K562 (cell line): ENCODE data around the gene ANO6. TPM values are rescaled to one million over a fixed set of nuclear protein-coding genes. Genes with fewer than 3 reads are reported as not detected.

Experiments
- CBX8 ChIP-seq: fragments of 200-600 bp; sonication (generic); IDR thresholded peaks from 2 replicates; pipeline ENCODE4 v1.6.1; 2012; ENCODE audit warnings: borderline replicate concordance, mixed run types, low read depth, mild to moderate bottlenecking, moderate library complexity, mixed read lengths, low read length, control low read depth, inconsistent platforms; ENCODE audit not compliant: poor library complexity, severe bottlenecking; ENCODE audit errors: extremely low read depth
- CREBBP ChIP-seq: IDR thresholded peaks from one replicate; pipeline ENCODE4 v1.6.1; 2012; ENCODE audit warnings: low read depth, mild to moderate bottlenecking, control low read depth, inconsistent platforms, low read length
- E2F5 ChIP-seq: sonication (generic); formaldehyde crosslinking; IDR thresholded peaks from 2 replicates; pipeline ENCODE4 v1.8.0; 2022; ENCODE audit warnings: mild to moderate bottlenecking, missing genetic modification reagents
- FOXA1 ChIP-seq: fragments of 450-650 bp; IDR thresholded peaks from 2 replicates; pipeline ENCODE4 v1.6.1; 2016; ENCODE audit warnings: mild to moderate bottlenecking, borderline replicate concordance
- HDAC8 ChIP-seq: fragments of 450-650 bp; IDR thresholded peaks from 2 replicates; pipeline ENCODE4 v1.6.1; 2016; ENCODE audit warnings: mild to moderate bottlenecking, missing genetic modification characterization, moderate library complexity, missing compliant biosample characterization
- HES1 ChIP-seq: fragments of 450-650 bp; IDR thresholded peaks from 2 replicates; pipeline ENCODE4 v1.6.1; 2016; ENCODE audit warnings: low read depth, mild to moderate bottlenecking, moderate library complexity
- KLF10 ChIP-seq: fragments of 250-450 bp; sonication (Bioruptor Pico); IDR thresholded peaks from 2 replicates; pipeline ENCODE4 v1.6.1; 2021; ENCODE audit warnings: matching md5 sums
- MEF2D ChIP-seq: conservative IDR thresholded peaks from 2 replicates; pipeline ENCODE4 v1.6.1; 2016; ENCODE audit warnings: low read depth, missing genetic modification characterization, missing compliant biosample characterization
- MEIS2 ChIP-seq: fragments of 450-650 bp; IDR thresholded peaks from 2 replicates; pipeline ENCODE4 v1.6.1; 2014; ENCODE audit warnings: mild to moderate bottlenecking; ENCODE audit not compliant: partially characterized antibody
- MYBL2 ChIP-seq, 2 experiments: fragments of 450-650 bp in 1 of 2; sonication (generic) in 1 of 2; formaldehyde crosslinking in 1 of 2; IDR thresholded peaks; 2 replicates each; pipeline versions ENCODE4 v1.6.1 to v1.8.1; 2017 to 2022; ENCODE audit warnings: borderline replicate concordance in 1 of 2, inconsistent platforms in 1 of 2, low read depth in 1 of 2, mild to moderate bottlenecking in 1 of 2, missing genetic modification reagents in 1 of 2, moderate library complexity in 1 of 2
- NR2C2 ChIP-seq, 2 experiments: fragments of 200-800 bp in 1 of 2; sonication (Bioruptor generic) in 1 of 2; sonication (generic) in 1 of 2; formaldehyde crosslinking in 1 of 2; IDR thresholded peaks; 2 replicates each; pipeline versions ENCODE4 v1.6.1 to v1.8.0; 2016 to 2022; ENCODE audit warnings: mild to moderate bottlenecking in 1 of 2, missing compliant biosample characterization in 1 of 2, missing genetic modification characterization in 1 of 2, missing genetic modification reagents in 1 of 2
- RFX5 ChIP-seq: IDR thresholded peaks from 2 replicates; pipeline ENCODE4 v1.6.1; 2011; ENCODE audit warnings: low read depth, mild to moderate bottlenecking, improper control_type of control experiment, low read length
- RHOXF2B ChIP-seq: fragments of 250-450 bp; sonication (Bioruptor Pico); conservative IDR thresholded peaks from 2 replicates; pipeline ENCODE4 v1.5.1; 2021
- SP1 ChIP-seq: sonication (generic); formaldehyde crosslinking; IDR thresholded peaks from 2 replicates; pipeline ENCODE4 v1.8.1; 2022; ENCODE audit warnings: mild to moderate bottlenecking, missing genetic modification reagents
- TEAD4 ChIP-seq, 2 experiments: sonication (generic) in 1 of 2; formaldehyde crosslinking in 1 of 2; IDR thresholded peaks; 2 replicates each; pipeline versions ENCODE4 v1.6.1 to v1.8.0; 2012 to 2022; ENCODE audit warnings: borderline replicate concordance in 1 of 2, inconsistent platforms in 1 of 2, low read length in 1 of 2, mild to moderate bottlenecking in 1 of 2, missing genetic modification reagents in 1 of 2
- TRIM28 ChIP-seq: fragments of 450-650 bp; IDR thresholded peaks from 2 replicates; pipeline ENCODE4 v1.6.1; 2017
- USF2 ChIP-seq: sonication (generic); formaldehyde crosslinking; IDR thresholded peaks from 2 replicates; pipeline ENCODE4 v1.5.0; 2020; ENCODE audit warnings: missing genetic modification reagents
- ZFP36 ChIP-seq: fragments of 150-350 bp; IDR thresholded peaks from 2 replicates; pipeline ENCODE4 v1.6.1; 2018; ENCODE audit warnings: low read length, low read depth; ENCODE audit not compliant: partially characterized antibody
- ZMIZ1 ChIP-seq, 2 experiments: fragments of 150-350 bp in 1 of 2; IDR thresholded peaks; 2 replicates each; pipeline ENCODE4 v1.6.1; 2012 to 2016; ENCODE audit warnings: low read depth in 2 of 2, low read length in 2 of 2, mild to moderate bottlenecking in 1 of 2, moderate library complexity in 1 of 2
- ZNF124 ChIP-seq: sonication (generic); formaldehyde crosslinking; IDR thresholded peaks from 2 replicates; pipeline ENCODE4 v1.8.1; 2022; ENCODE audit warnings: missing genetic modification reagents
- ZNF197 ChIP-seq: fragments of 200-800 bp; sonication (Bioruptor generic); IDR thresholded peaks from 2 replicates; pipeline ENCODE4 v1.6.1; 2016; ENCODE audit warnings: low read depth, missing genetic modification characterization, missing compliant biosample characterization
- ZNF316 ChIP-seq: fragments of 450-650 bp; IDR thresholded peaks from 2 replicates; pipeline ENCODE4 v1.6.1; 2016
- polyA plus RNA-seq, 8 experiments: library from polyadenylated mRNA; depleted of rRNA in 4 of 8; stranded (reverse) in 5 of 8; unstranded in 3 of 8; fragments of >200 nt; fragmentation: Nextera tagmentation in 2 of 8; fragmentation: Illumina TruSeq in 1 of 8; extraction: Ambion mirVana in 2 of 8; extraction: Trizol in 1 of 8; gene quantifications; 2 replicates each; pipeline versions ENCODE4 v1.2.1 to v1.2.3, GENCODE V29; 2011 to 2014; ENCODE audit warnings: inconsistent platforms in 1 of 8, missing spikeins in 1 of 8
- total RNA-seq, 7 experiments: library from RNA; depleted of rRNA in 6 of 7; stranded (reverse); fragments of >200 nt in 6 of 7; fragmentation: Illumina TruSeq in 2 of 7; extraction: Trizol in 2 of 7; gene quantifications; 2 replicates each; pipeline versions ENCODE4 v1.2.1 to v1.2.3, GENCODE V29; 2011 to 2021; ENCODE audit warnings: low replicate concordance in 1 of 7

The ANO6 gene
- total and polyA plus RNA-seq, 9 of the 15 experiments (the other 6 are each of a cell fraction or from before 2014, with no cell fraction given), result 3.5 to 24.7 (median 20.3) TPM

GRCh38 chr12:45273717-45274271, 57.9 kb downstream of the ANO6 start (continued):
- TF ChIP-seq ZMIZ1 (IDR thresholded peaks at IDR 0.05; ENCODE audit: low read depth in 2 of 2, low read length in 2 of 2), result no peak
- no peak for TF ChIP-seq HDAC8 (tag)
- no peak for TF ChIP-seq USF2
- TF ChIP-seq ZFP36, result no peak
- TF ChIP-seq RHOXF2B (CRISPR knock-in tag), result no peak
- no peak for TF ChIP-seq ZNF316
- TF ChIP-seq CREBBP, result no peak
- no peak for TF ChIP-seq CBX8
- no peak for TF ChIP-seq FOXA1
- TF ChIP-seq HES1, result 0 out of 2 replicates have a peak, but pooled peaks have one; percentile 26
- no peak for TF ChIP-seq ZNF124
- TF ChIP-seq ZNF197, result no peak
- 0 out of 2 replicates have a peak, but pooled peaks have one; percentile 43 for TF ChIP-seq MEF2D (tag)
- TF ChIP-seq NR2C2 (CRISPR knock-in tag; IDR thresholded peaks at IDR 0.05), result no peak
- TF ChIP-seq NR2C2 (tag; IDR thresholded peaks at IDR 0.05), result no peak
- no peak for TF ChIP-seq KLF10 (CRISPR knock-in tag)
- peak; percentile 91 for TF ChIP-seq MEIS2
- TF ChIP-seq MYBL2 (IDR thresholded peaks at IDR 0.05; ENCODE audit: low read depth), result no peak
- no peak for TF ChIP-seq MYBL2 (CRISPR knock-in tag; IDR thresholded peaks at IDR 0.05; ENCODE audit: borderline replicate concordance)
- no peak for TF ChIP-seq RFX5
- TF ChIP-seq SP1 (CRISPR knock-in tag), result peak; percentile 40; the same call in 1 of the 2 replicates
- no peak for TF ChIP-seq E2F5
- TF ChIP-seq TRIM28, result 0 out of 2 replicates have a peak, but pooled peaks have one; percentile 59
- TF ChIP-seq TEAD4 (IDR thresholded peaks at IDR 0.05; ENCODE audit: low read length), result peak; percentile 89
- TF ChIP-seq TEAD4 (CRISPR knock-in tag; IDR thresholded peaks at IDR 0.05; ENCODE audit: borderline replicate concordance), result no peak
